MM.1S (cell line): ENCODE data around the gene COL12A1.

Experiments
- DNase-seq: peaks from one replicate; pipeline ENCODE4 v3.0.0-alpha.2; 2015
- H2AFZ ChIP-seq: fragments of 300-600 bp; sonication (generic); 2 replicates; pipeline ENCODE4 v1.6.0; 2016; ENCODE audit warnings: antibody characterized with exemption, low read length
- H3F3A ChIP-seq: fragments of 300-600 bp; sonication (generic); 2 replicates; pipeline ENCODE4 v1.6.1; 2016; ENCODE audit warnings: mild to moderate bottlenecking, antibody characterized with exemption, low read length, moderate library complexity, mixed read lengths; ENCODE audit not compliant: insufficient read depth
- H3K27ac ChIP-seq: fragments of 300-600 bp; sonication (generic); 2 replicates; pipeline ENCODE4 v1.5.1; 2016; ENCODE audit warnings: mild to moderate bottlenecking, low read length
- H3K27me3 ChIP-seq: fragments of 300-600 bp; sonication (generic); replicated peaks from 2 replicates; pipeline ENCODE4 v1.6.0; 2016; ENCODE audit warnings: low read length; ENCODE audit not compliant: insufficient read depth
- H3K36me3 ChIP-seq: fragments of 300-600 bp; sonication (generic); replicated peaks from 2 replicates; pipeline ENCODE4 v1.6.1; 2016; ENCODE audit warnings: mild to moderate bottlenecking, low read length, mixed read lengths; ENCODE audit not compliant: insufficient read depth
- H3K4me1 ChIP-seq: fragments of 300-600 bp; sonication (generic); 2 replicates; pipeline ENCODE4 v1.6.1; 2016; ENCODE audit warnings: low read length, mixed read lengths
- H3K4me2 ChIP-seq: fragments of 300-600 bp; sonication (generic); 2 replicates; pipeline ENCODE4 v1.6.0; 2016; ENCODE audit warnings: low read depth, low read length
- H3K4me3 ChIP-seq: fragments of 300-600 bp; sonication (generic); 2 replicates; pipeline ENCODE4 v1.5.1; 2016; ENCODE audit warnings: low read length, mixed read lengths
- H3K79me2 ChIP-seq: fragments of 300-600 bp; sonication (generic); 2 replicates; pipeline ENCODE4 v1.6.1; 2016; ENCODE audit warnings: mixed run types, low read length, mixed read lengths
- H3K9ac ChIP-seq: fragments of 300-600 bp; sonication (generic); 2 replicates; pipeline ENCODE4 v1.6.1; 2016; ENCODE audit warnings: low read length, mixed read lengths
- H3K9me2 ChIP-seq: fragments of 300-600 bp; sonication (generic); replicated peaks from 2 replicates; pipeline ENCODE4 v1.6.1; 2016; ENCODE audit warnings: mild to moderate bottlenecking, low read length, mixed read lengths; ENCODE audit not compliant: insufficient read depth
- H3K9me3 ChIP-seq: fragments of 300-600 bp; sonication (generic); replicated peaks from 2 replicates; pipeline ENCODE4 v1.6.1; 2016; ENCODE audit warnings: mild to moderate bottlenecking, low read length, mixed read lengths; ENCODE audit not compliant: insufficient read depth
- H4K20me1 ChIP-seq: fragments of 300-600 bp; sonication (generic); 2 replicates; pipeline ENCODE4 v1.6.1; 2016; ENCODE audit warnings: mild to moderate bottlenecking, low read length, moderate library complexity, mixed read lengths; ENCODE audit not compliant: insufficient read depth
- CTCF ChIP-seq: fragments of 300-600 bp; sonication (generic); IDR thresholded peaks from 2 replicates; pipeline ENCODE4 v1.5.1; 2016; ENCODE audit warnings: antibody characterized with exemption, low read length, mixed read lengths
- EZH2 ChIP-seq: fragments of 300-600 bp; sonication (generic); optimal IDR thresholded peaks from 2 replicates; pipeline ENCODE3; 2017; ENCODE audit warnings: low read depth, mild to moderate bottlenecking, antibody characterized with exemption, low read length, mixed read lengths
- EZH2phosphoT487 ChIP-seq: fragments of 300-600 bp; sonication (generic); IDR thresholded peaks from 2 replicates; pipeline ENCODE4 v1.6.1; 2018; ENCODE audit warnings: antibody characterized with exemption, low read length

COL12A1 gene

GRCh38 chr6:75077701-75078100 is 128.2 kb downstream of the COL12A1 start:
- H4K20me1 ChIP-seq, result no peaks in the 10 kb centered on the region
- H3K4me2 ChIP-seq, result no peak overlapping the region
- no peaks in the 10 kb centered on the region for H3K79me2 ChIP-seq
- H3K4me1 ChIP-seq, result no peaks in the 10 kb centered on the region
- H3K4me3 ChIP-seq, result no peak overlapping the region
- no peaks in the 10 kb centered on the region for H3F3A ChIP-seq
- H3K9ac ChIP-seq, result no peak overlapping the region
- no peaks in the 10 kb centered on the region for H3K36me3 ChIP-seq
- H3K9me3 ChIP-seq, result no peaks in the 10 kb centered on the region
- DNase-seq, result no peak
- no peaks in the 10 kb centered on the region for H3K27me3 ChIP-seq
- no peak overlapping the region for H3K27ac ChIP-seq
- H2AFZ ChIP-seq, result no peak overlapping the region
- H3K9me2 ChIP-seq, result no peaks in the 10 kb centered on the region
- TF ChIP-seq EZH2, result no peak
- no peak for TF ChIP-seq EZH2phosphoT487
- no peak for TF ChIP-seq CTCF

- H3F3A ChIP-seq, result no peaks in the 10 kb centered on the region
- H2AFZ ChIP-seq, result no peak overlapping the region
- H4K20me1 ChIP-seq, result no peaks in the 10 kb centered on the region
- TF ChIP-seq EZH2 (no peak), CTCF (no peak), EZH2phosphoT487 (no peak)
- no peak for DNase-seq
- H3K9me3 ChIP-seq, result no peaks in the 10 kb centered on the region
- no peaks in the 10 kb centered on the region for H3K9me2 ChIP-seq
- no peaks in the 10 kb centered on the region for H3K27me3 ChIP-seq
- H3K4me1 ChIP-seq, result no peaks in the 10 kb centered on the region
- H3K9ac ChIP-seq, result no peak overlapping the region
- H3K27ac ChIP-seq, result no peak overlapping the region
- no peak overlapping the region for H3K4me2 ChIP-seq
- H3K36me3 ChIP-seq, result no peaks in the 10 kb centered on the region
- H3K79me2 ChIP-seq, result no peaks in the 10 kb centered on the region
- H3K4me3 ChIP-seq, result no peak overlapping the region
Measured at GRCh38 chr6:75076009-75076408, 129.8 kb downstream of the COL12A1 start.

GRCh38 chr6:75070244-75070643 is 135.6 kb downstream of the COL12A1 start:
- Histone ChIP-seq H3K27ac (no peak overlapping the region), H3K79me2 (no peaks in the 10 kb centered on the region), H3K27me3 (no peaks in the 10 kb centered on the region), H3K36me3 (no peaks in the 10 kb centered on the region), H3K4me1 (no peaks in the 10 kb centered on the region), H3K4me3 (no peak overlapping the region), H3F3A (no peaks in the 10 kb centered on the region), H3K9me3 (no peaks in the 10 kb centered on the region), H3K4me2 (no peak overlapping the region), H4K20me1 (no peaks in the 10 kb centered on the region), H3K9ac (no peak overlapping the region), H3K9me2 (no peaks in the 10 kb centered on the region), H2AFZ (no peak overlapping the region)
- DNase-seq, result no peak
- no peak for TF ChIP-seq CTCF
- TF ChIP-seq EZH2, result no peak
- no peak for TF ChIP-seq EZH2phosphoT487
